Measurements from ENCODE around the gene TRPV3.
"Not testable (repeated sequence)": the region's sequence is repeated elsewhere in the genome, so short reads cannot be mapped to it uniquely, and the experiment has no call there.

Gene TRPV3

DNA sequence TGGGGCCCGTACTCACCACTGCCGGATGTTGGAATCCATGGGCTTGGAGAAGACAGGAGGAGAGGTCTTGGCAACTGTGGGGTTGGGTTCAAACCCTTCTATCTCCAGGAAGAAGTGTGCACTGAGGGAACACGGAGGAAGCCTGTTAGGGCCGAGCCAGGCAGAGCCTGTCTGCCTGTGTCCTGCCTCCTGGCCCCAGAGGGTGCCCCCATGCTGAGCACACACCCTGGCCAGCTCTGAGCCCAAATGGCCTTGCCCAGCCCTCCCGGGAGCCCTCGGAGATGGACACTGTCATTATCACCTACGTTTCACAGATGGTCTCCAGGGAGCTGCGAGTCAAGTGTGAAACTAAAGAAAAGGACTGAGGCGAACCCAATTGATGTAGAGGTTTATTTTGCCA is 12.5 kb downstream of the TRPV3 start:
- DNase-seq = no peak

DNA sequence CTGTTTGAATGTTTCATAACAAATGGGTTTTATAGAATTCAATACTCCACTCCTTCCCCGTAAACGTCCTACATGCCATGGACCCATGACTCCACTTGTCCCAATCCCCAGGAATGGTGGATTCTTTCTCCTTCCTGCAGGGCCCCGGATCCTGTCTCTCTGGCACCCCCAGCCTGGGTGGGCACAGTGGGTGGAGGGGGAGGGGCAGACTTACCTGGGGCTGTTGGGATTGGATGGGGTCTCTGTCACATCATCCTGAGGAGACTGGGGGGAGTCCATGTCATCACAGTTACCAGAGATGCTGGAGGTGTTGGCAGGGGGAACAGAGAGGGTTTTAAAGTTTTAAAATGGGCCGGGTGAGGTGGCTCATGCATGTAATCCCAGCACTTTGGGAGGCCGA is 13.2 kb downstream of the TRPV3 start:
- DNase-seq = no peak

DNA sequence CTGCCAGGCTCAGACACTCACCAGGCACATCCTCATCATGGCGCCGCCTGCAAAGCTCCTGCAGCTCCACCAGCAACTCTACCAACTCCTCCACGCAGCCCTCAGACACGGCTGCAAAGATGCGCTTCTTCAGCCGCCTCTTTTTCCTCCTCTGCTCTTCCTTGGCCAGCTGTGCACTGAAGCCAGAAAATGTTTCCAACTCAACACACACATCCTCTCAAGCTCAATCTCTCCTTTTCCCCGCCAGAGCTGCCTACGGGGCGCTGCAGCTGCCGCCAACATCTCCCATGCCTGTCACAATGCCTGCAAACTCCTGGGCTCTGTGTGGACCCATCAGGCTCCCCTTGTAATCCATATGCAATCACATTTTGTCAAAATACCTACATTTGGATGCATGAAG is 14.2 kb downstream of the TRPV3 start:
- no peak for DNase-seq

DNA sequence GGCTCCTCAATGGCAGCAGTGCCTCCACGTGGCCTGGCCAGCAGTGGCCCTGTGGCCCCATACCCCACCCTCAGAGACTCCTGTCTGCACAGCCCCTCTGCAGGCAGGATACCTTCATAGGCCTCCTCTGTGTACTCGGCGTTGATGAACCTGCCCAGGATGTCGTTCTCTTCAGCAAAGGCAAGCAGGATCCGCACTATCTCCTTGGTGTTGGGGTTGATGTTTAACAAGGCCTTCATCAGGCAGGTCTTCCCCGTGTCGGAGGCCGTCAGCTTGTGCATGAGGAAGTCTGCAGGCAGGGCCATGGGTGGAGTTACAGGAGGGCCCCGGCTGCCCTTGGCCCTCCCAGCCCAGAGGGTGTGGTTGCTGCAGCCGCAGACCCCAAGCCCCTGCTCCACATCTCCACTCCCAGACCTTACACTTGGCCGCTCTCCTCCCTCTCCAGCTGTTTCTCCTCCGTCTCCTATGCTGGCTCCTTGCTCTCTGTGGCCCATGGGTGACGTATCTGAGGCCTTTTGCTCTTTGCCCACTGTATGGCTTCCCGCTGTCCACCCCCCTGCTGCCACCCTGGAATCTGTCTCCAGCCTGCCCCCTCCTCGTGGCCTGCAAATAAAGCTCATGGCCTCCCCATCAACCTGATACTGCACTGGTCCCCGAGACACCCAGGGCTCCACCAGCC is 15.1 kb downstream of the TRPV3 start:
- no peak for DNase-seq

DNA sequence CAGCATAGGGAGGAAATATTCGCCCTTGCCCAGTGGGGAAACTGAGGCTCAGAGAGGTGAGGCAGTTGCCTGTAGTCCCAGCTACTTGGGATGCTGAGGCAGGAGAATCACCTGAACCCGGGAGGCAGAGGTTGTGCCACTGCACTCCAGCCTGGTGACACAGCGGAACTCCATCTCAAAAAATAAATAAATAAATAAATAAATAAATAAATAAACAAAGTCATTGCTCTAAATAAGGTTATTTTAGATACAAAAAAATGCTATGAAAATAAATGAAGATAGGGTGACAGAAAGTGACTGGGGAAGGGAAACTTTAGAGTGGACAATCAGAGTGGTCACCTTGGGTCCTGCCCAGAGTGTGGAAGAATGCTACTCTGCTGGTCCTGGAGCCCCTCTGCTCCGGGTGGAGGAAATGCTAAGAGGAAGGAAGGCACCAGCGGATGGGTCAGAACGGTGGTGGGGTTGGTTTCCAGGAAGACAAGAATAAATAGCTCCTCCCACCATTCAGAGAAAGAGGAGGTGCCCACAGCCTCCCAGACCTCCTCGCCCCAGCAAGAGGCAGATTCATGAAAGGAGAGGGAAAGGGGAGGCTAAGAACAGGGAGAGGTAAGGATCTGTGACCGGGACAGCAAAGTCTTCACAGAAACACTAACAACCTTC is 17.6 kb downstream of the TRPV3 start:
- no peak for DNase-seq

DNA sequence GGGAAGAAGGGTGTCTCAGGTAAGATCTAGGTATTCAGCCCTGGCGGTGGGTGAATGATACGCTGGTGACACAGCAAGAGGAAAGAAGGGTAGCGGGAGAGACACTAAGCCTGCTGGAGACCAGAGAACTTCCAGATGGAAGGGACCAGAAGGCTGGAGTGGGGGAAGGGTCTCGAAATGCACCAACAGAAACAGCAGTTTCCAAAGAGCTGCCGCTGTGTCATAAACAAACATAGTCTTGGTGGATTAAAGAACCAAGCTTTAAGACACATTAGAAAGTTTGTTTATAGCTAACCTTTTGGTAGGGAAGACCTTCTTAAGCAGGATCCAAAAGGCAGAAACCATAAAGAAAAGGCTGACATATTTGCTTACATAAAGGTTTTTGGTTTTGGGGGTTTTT is 20.9 kb downstream of the TRPV3 start:
- DNase-seq = no peak

DNA sequence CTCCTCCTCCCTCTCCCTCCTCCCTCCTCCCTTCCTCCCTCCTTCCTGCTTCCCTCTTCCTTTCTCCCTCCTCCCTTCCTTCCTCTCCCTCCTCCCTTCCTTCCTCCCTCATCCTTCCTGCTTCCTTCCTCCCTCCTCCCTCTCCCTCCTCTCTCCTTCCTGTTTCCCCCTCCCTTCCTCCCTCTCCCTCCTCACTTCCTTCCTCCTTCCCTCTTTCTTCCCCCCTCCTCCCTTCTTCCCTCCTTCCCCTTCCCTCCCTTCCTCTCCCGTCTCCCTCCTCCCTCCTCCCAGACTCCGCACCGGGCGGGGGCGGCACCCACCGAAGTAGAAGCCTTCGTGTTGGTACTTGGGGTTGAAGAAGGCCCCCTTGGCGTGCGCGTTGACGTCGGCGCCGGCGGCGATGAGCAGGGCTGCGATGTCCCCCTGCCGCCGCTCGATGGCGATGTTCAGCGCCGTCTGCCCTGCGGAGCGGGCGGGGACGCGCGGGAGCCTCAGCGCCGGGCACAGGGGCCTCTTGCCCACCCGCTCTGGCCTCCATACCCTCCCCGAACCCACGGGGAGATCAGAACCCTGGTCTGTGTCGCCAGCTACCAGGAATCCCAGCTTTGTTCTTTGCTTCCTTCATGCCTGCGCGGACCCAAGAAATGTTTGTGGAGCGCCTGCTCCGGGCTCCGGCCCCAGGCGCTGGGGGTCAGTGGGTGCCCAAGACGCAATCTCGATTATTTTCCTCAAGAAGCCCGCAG is 22.2 kb downstream of the TRPV3 start:
- DNase-seq = no peak

DNA sequence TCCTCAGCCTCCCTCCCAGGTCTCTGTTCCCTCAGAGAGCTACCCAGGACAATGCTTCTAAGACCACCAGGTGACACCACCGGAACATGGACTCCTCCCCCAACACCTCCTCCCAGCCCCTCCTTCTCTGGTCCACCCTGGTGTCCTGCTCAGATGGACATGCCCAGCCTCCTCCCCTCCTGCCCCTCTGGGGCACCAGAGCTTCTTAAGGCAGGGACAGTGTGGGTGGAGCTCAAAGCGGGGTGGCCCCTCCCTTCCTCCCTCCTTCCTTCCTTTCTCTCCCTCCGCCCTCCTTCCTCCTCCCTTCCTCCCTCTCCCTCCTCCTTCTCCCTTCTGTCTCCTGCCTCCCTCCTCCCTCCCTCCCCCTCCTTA is 22.7 kb downstream of the TRPV3 start:
- no peak for DNase-seq

DNA sequence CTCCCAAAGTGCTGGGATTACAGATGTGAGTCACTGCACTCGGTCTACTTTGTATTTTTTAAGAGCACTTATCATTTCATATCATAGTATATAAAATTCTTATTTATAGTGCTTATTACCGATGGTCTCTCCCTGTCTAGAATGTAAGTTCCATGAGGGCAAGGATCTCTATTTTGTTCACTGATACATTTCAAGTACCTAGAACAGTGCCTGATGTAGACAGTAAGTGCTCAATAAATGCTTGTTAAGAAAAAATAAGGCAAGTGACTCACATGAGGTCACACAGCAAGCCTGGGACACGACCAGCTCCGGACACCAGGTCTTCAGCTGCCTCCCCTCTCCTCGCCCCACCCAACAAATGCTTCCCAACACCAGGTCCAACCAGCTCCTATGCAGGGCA is 23.9 kb downstream of the TRPV3 start:
- no peak for DNase-seq

DNA sequence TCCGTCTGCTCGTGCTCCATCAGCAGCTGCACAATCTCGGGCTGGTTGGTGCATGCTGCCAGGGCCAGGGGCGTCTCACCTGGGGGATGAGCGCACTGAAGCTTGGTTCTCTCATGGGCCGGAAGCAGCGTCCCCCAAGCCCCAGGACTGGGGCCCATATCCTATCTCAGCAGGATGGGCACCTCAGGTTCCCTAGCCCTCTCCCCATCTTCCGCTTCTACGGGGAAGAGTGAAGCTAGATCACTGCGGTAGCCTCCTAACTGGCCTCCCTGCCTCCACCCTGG is 24.8 kb downstream of the TRPV3 start:
- DNase-seq = no peak

DNA sequence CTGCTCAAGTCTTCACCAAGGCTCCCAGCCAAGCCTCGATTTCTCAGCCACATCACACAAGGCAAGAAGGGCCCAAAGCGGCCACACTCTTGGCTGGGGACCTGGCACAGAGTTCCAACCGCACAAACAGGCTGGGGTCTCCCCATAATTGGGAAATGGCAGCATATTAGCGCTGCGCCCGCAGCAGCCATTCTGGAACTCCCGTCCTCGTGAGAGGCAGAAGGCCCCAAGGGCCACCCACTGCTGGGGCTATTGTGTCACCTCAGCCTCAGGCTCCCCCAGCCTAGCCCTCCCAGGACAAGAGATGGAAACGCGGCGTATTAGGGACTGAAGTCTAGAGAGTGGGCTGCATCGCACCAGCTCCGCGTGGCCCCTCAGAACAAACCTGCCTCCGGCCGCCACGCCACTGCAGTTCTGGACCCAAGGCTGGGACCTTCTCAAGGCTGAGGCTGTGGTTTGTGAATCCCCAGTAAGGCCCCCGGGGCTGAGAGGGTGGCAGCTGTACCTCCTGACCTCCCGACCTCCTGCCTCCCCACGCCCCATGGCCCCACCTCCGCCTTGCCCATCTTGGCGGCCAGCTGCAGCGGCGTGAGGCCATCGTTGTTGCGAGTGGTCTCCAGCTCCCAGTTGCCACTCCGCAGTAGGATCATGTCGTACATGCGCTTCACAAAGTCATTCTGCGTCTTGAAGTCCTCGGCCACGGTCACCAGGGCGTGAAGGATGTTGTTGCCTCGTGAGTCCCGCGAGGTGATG is 25.3 kb downstream of the TRPV3 start:
- DNase-seq = no peak

DNA sequence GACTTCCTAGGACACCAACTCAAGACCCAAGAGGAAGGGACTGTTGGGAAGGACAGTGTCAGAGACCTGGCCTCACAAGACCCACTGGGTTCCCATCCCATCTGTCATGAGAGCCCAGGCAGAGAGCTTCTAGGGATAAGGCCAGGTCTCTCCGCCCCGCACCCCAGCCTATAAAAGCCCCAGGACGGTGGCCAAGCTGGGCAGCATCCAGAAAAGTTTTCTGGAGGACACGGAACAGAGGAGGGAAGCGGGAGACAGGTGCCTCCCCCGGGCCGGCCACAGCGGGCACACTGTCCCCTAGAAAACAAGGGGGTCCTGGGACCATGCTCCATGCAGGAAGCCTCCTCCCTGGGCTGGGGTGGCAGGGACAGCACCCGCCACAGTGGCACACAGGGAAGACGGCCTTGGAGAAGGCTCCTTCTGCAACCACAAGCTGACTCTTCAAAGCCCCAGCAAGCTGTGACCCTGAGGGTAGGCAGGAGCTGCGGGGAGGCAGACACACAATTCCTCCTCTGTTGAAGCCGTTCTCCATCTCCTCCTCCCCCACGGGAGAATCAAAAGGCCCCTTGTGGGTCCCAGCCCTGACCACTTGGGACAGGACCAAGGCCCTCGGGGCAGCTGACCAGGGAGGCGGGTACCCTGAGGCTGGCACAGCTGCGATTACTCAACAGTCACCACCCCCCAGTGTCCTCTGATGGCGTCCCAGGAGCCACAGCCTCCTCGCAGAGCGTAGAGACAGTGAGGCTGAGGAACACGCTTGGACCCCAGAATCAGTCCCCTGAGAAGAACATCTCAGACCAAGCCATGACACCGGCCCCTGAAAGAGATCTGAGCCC is 26.1 kb downstream of the TRPV3 start:
- no peak for DNase-seq

DNA sequence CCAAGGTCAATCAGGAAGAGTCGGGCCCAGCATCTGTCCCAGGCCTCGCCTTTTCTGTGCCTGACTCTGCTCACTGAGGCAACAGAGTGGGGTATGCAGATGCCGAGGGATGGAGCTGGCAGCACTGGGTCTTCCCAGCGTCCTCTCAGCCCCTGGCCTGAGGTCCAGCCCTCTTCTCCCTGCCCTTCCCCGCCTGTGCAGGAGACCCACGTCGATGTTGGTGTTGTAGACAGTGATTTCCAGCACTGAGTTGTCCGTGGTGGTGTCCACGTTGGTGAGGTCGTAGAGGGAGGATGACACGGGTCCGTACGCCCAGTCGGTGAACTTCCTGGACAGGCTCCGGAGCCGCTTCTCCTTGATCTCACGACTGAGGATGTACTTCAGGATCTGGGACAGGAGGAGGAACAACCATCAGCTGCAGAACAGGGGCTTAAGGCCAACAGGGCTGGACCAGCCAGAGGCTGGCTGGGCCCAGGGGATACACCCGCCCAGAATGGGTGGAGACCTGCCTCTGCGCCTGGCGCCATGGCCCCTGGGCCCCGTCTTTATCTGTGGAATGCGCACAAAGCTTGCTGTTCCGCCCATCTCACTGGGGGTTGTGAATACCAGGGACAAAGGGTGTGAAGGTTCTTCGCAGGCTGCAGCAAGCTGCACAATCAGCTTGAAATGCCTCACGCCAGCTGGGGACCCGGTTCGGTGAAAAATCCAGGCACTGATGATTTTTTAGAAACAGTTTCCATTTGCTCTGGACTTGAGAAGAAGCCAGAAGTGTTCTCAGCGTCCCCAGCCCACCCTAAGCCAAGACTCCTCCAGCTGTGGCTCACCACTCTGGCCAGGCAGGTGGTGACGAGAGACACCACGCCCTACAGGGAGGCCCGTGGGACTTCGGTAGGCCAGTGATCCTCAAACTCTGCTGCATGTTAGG is 27.5 kb downstream of the TRPV3 start:
- DNase-seq = no peak

DNA sequence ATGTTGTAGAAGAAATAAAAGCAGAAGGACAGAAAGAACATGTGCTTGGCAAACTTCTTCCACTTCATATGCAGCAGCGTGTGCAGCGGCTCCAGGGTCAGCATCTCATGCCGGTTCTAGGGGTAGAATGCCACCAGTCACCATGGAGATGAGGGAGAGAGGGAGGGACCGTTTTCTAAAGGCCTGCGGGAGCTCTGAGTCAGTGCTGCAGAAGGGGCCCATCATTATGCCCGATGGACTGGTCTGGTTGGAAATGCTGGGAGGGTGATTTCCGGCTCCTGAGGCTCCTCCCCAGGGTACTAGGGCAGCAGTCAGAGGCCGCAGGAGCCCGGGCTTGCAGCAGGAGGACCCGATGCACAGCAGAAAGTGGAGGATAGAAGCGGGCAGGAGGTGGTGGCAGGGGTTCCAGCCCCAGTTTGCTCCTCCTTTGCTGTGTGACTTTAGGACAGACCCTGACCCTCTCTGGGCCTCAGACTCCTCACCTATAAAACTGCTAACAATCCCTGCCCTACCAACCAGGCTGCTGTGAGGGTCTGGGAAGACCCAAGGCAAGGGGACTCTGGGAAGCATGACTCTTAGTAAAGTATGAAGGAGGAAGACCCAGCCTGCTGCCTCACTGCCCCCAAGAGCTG is 28.6 kb downstream of the TRPV3 start:
- no peak for DNase-seq

DNA sequence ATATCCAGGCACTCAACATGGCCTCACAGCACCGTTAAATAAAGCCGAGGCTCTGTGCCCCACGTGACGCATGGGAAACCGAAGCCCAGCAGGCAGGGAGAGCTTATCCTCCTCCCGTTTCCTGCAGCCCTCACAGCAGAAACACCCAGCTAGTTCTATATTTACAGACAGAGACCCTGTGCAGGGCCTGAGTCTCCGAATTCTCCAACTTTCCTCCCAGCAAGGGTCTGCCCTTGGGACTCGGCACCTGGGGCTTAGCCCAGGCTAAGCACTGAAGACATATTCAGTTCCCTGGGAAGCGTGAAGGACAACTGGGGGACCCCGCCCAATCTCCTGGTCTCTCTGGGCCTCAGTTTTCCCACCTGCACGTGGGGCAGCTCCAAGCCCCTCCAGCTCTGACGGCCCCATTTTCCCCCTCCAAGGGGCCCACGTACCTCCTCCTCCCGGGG is 29.2 kb downstream of the TRPV3 start:
- no peak for DNase-seq

DNA sequence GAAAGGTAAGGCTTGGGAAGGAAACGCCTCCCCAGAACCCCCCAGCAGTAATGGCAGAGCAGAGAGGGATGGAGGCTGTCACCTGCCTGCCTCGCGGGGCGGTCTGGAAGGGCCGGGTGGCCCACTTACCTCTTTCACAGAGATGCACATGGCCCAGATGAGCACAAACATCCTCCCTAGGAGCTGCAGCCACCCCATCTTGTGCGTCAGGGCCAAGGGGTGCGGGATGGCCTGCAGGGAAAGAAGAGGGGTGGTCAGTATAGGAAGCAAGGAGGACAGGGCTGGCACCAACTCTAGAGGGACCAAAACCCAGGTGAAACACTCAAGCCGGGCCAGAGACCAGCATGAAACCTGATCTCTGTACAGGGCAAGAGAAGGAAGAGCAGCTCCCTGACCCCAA is 29.7 kb downstream of the TRPV3 start:
- no peak for DNase-seq

DNA sequence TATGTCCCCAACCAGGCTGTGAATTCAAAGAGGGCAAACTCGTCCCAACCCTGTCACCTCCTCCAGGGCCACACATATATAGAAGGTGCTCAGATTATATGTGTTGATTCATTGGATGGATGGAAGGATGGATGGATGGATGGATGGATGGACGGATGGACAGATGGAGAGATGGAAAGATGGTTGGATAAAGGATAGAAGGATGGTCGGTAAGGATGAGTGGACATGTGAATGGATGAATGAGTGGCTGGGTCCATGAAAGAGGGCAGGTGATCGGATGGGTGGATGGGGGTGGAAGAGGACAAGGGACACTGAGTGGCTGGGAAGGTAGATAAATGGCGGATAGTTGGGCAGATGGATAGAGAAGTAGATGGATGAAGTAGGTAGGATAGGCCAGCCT is 30.1 kb downstream of the TRPV3 start:
- DNase-seq = no peak

DNA sequence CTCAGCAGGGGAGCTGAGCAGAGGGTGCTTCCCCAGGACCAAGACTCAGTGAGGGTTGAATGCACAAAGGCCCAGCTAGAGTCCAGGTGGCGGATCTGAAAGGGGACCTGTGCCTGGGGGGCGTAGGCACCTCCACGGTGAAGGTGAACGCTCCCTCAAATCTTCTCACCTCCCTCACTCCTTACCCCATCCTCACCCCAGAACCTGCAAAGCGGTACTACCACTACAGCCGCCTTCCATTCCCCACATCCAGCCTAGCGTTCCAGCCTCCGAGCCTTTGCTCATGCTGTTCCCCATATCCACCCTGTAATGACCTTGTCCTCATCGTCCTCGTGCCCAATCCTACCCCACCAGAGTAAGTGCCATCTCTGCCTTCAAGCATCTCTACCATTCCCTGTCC is 30.6 kb downstream of the TRPV3 start:
- no peak for DNase-seq

DNA sequence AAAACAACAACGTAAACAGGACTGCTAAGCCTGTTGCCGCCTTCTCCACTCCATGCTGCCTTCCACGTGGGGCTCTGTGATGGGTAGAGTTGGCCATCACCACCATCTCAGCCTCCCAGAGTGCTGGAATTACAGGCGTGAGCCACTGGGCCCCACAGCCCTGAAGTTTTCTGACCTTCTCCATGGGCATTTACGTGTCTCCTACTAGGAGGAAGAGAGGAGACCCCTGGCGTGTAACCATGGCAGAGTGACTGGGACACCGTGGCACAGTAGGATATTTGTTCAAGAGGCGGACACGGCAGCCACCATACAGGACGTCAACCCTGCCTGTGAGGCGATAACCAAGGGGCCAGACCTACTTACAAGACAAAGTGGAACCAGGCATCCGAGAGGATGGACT is 31.1 kb downstream of the TRPV3 start:
- DNase-seq = no peak

DNA sequence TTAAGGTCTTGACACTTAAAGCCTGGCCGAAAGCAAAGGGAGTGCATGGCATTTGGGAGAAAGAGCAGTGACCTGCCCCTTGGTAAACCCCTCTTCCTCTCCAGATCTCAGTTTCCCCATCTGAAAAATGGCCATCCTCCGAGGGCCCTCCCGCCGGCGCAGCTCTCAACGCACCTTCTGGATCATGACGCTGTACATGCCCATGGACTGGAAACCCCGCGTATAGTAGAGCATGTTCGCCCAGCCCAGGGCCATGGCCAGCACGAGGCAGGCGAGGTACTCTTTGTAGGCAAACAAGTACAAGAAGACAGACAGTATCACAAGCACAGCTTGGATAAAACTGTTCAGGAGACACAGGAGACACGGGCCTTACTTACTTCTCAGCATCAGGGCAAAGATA is 33.6 kb downstream of the TRPV3 start:
- DNase-seq = no peak

DNA sequence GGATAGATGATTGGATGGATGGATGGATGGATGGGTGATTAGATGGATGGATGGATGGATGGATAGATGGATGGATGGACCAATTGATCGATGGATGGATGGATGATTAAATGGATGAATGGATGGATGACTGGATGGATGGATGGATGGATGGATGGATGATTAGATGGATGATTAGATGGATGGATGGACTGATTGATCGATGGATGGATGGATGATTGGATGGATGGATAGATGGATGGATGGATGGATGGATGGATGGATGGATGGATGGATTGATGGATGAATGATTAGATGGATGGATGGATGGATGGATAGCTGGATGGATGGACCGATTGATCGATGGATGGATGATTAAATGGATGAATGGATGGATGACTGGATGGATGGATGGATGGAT is 38.1 kb downstream of the TRPV3 start:
- DNase-seq = not testable (repeated sequence)
